Measurements from ENCODE around the gene PTBP1. TPM values are rescaled to one million over a fixed set of nuclear protein-coding genes. Genes with fewer than 3 reads are reported as not detected.

PTBP1 gene
- total and polyA plus RNA-seq, 9 of the 15 experiments (the other 6 are each of a cell fraction or from before 2014, with no cell fraction given) = 14.0 to 759 (median 234) TPM

- TF ChIP-seq BRF1 (IDR thresholded peaks at IDR 0.05; ENCODE audit: borderline replicate concordance, extremely low read depth, insufficient read length) (no peak), CCAR2 (IDR thresholded peaks at IDR 0.05; ENCODE audit: low read depth, low read length) (no peak), U2AF1 (optimal IDR thresholded peaks at IDR 0.05; ENCODE audit: low read depth, low read length) (no peak), PCBP1 (IDR thresholded peaks at IDR 0.05; ENCODE audit: low read depth, low read length, poor library complexity, severe bottlenecking) (no peak), KLF13 (tag; IDR thresholded peaks at IDR 0.05; ENCODE audit: borderline replicate concordance, low read depth) (no peak), IFI16 (CRISPR knock-in tag; IDR thresholded peaks at IDR 0.05) (no peak), SMARCB1 (IDR thresholded peaks at IDR 0.05; ENCODE audit: insufficient read length, low read depth) (no peak), TAL1 (IDR thresholded peaks at IDR 0.05) (no peak), MBD2 (IDR thresholded peaks at IDR 0.05; ENCODE audit: borderline replicate concordance, low read depth) (peak; percentile 47; the same call in 1 of the 2 replicates)
- TF ChIP-seq, protein P1, sequence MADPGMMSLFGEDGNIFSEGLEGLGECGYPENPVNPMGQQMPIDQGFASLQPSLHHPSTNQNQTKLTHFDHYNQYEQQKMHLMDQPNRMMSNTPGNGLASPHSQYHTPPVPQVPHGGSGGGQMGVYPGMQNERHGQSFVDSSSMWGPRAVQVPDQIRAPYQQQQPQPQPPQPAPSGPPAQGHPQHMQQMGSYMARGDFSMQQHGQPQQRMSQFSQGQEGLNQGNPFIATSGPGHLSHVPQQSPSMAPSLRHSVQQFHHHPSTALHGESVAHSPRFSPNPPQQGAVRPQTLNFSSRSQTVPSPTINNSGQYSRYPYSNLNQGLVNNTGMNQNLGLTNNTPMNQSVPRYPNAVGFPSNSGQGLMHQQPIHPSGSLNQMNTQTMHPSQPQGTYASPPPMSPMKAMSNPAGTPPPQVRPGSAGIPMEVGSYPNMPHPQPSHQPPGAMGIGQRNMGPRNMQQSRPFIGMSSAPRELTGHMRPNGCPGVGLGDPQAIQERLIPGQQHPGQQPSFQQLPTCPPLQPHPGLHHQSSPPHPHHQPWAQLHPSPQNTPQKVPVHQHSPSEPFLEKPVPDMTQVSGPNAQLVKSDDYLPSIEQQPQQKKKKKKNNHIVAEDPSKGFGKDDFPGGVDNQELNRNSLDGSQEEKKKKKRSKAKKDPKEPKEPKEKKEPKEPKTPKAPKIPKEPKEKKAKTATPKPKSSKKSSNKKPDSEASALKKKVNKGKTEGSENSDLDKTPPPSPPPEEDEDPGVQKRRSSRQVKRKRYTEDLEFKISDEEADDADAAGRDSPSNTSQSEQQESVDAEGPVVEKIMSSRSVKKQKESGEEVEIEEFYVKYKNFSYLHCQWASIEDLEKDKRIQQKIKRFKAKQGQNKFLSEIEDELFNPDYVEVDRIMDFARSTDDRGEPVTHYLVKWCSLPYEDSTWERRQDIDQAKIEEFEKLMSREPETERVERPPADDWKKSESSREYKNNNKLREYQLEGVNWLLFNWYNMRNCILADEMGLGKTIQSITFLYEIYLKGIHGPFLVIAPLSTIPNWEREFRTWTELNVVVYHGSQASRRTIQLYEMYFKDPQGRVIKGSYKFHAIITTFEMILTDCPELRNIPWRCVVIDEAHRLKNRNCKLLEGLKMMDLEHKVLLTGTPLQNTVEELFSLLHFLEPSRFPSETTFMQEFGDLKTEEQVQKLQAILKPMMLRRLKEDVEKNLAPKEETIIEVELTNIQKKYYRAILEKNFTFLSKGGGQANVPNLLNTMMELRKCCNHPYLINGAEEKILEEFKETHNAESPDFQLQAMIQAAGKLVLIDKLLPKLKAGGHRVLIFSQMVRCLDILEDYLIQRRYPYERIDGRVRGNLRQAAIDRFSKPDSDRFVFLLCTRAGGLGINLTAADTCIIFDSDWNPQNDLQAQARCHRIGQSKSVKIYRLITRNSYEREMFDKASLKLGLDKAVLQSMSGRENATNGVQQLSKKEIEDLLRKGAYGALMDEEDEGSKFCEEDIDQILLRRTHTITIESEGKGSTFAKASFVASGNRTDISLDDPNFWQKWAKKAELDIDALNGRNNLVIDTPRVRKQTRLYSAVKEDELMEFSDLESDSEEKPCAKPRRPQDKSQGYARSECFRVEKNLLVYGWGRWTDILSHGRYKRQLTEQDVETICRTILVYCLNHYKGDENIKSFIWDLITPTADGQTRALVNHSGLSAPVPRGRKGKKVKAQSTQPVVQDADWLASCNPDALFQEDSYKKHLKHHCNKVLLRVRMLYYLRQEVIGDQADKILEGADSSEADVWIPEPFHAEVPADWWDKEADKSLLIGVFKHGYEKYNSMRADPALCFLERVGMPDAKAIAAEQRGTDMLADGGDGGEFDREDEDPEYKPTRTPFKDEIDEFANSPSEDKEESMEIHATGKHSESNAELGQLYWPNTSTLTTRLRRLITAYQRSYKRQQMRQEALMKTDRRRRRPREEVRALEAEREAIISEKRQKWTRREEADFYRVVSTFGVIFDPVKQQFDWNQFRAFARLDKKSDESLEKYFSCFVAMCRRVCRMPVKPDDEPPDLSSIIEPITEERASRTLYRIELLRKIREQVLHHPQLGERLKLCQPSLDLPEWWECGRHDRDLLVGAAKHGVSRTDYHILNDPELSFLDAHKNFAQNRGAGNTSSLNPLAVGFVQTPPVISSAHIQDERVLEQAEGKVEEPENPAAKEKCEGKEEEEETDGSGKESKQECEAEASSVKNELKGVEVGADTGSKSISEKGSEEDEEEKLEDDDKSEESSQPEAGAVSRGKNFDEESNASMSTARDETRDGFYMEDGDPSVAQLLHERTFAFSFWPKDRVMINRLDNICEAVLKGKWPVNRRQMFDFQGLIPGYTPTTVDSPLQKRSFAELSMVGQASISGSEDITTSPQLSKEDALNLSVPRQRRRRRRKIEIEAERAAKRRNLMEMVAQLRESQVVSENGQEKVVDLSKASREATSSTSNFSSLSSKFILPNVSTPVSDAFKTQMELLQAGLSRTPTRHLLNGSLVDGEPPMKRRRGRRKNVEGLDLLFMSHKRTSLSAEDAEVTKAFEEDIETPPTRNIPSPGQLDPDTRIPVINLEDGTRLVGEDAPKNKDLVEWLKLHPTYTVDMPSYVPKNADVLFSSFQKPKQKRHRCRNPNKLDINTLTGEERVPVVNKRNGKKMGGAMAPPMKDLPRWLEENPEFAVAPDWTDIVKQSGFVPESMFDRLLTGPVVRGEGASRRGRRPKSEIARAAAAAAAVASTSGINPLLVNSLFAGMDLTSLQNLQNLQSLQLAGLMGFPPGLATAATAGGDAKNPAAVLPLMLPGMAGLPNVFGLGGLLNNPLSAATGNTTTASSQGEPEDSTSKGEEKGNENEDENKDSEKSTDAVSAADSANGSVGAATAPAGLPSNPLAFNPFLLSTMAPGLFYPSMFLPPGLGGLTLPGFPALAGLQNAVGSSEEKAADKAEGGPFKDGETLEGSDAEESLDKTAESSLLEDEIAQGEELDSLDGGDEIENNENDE (IDR thresholded peaks at IDR 0.05; ENCODE audit: low read depth, low read length) = no peak
- TF ChIP-seq, protein P2, sequence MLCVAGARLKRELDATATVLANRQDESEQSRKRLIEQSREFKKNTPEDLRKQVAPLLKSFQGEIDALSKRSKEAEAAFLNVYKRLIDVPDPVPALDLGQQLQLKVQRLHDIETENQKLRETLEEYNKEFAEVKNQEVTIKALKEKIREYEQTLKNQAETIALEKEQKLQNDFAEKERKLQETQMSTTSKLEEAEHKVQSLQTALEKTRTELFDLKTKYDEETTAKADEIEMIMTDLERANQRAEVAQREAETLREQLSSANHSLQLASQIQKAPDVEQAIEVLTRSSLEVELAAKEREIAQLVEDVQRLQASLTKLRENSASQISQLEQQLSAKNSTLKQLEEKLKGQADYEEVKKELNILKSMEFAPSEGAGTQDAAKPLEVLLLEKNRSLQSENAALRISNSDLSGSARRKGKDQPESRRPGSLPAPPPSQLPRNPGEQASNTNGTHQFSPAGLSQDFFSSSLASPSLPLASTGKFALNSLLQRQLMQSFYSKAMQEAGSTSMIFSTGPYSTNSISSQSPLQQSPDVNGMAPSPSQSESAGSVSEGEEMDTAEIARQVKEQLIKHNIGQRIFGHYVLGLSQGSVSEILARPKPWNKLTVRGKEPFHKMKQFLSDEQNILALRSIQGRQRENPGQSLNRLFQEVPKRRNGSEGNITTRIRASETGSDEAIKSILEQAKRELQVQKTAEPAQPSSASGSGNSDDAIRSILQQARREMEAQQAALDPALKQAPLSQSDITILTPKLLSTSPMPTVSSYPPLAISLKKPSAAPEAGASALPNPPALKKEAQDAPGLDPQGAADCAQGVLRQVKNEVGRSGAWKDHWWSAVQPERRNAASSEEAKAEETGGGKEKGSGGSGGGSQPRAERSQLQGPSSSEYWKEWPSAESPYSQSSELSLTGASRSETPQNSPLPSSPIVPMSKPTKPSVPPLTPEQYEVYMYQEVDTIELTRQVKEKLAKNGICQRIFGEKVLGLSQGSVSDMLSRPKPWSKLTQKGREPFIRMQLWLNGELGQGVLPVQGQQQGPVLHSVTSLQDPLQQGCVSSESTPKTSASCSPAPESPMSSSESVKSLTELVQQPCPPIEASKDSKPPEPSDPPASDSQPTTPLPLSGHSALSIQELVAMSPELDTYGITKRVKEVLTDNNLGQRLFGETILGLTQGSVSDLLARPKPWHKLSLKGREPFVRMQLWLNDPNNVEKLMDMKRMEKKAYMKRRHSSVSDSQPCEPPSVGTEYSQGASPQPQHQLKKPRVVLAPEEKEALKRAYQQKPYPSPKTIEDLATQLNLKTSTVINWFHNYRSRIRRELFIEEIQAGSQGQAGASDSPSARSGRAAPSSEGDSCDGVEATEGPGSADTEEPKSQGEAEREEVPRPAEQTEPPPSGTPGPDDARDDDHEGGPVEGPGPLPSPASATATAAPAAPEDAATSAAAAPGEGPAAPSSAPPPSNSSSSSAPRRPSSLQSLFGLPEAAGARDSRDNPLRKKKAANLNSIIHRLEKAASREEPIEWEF (CRISPR knock-in tag; IDR thresholded peaks at IDR 0.05) = no peak; the same call in 1 of the 2 replicates
Observed at GRCh38 chr19:823565-824121, 26.4 kb downstream of the PTBP1 start (continued).

All from K562 (cell line).